Upper lobe of left lung (tissue), 4 donors: ENCODE data around the gene HPSE2.

Source experiments
- POLR2A ChIP-seq, 4 donors: fragments of 450-650 bp; IDR thresholded peaks; one replicate each; pipeline ENCODE4 v1.5.1; 2016 to 2017; ENCODE audit warnings: antibody characterized with exemption in 4 of 4, mild to moderate bottlenecking in 2 of 4
- TF ChIP-seq, protein P1 (sequence below), 6 experiments: fragments of 450-650 bp in 4 of 6; fragments of 200-600 bp in 2 of 6; sonication (generic) in 2 of 6; IDR thresholded peaks; one replicate each; pipeline ENCODE4 v1.5.1; 2016 to 2019; ENCODE audit warnings: antibody characterized with exemption in 6 of 6

DNA sequence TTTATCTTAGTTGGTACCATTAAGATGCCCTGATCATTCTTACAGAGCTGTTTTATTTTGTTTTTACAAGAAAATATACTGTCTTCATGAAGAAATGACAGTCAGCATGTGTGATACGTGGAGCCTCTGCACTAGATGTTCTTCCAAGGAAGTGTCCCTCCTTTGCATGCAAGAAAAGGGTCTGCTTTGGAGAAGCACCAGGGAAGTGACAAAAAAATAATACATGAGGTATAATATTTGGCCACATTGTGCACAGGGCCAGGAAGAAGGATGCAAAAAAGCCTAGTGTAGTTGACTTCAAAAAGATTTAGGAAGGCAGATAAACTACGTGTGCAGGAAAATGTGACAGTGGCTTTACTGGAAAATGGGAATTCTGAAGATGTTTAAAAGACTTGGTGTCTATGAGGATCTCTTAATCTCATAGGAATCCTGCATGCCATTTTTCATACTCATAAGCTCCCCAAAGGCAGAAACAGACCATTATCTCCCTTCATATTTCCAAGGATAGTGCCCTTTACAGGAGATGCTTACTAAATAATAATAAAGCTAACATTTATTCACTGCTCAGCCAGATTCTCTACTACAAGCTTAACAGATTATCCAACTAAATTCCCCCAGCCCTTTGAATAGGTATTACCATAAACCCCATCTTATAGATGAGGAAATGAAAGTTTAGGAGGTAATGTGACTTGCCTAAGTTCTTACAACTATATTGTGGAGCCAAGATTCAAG is 284.2 kb downstream of the HPSE2 start:
- TF ChIP-seq, protein P1, sequence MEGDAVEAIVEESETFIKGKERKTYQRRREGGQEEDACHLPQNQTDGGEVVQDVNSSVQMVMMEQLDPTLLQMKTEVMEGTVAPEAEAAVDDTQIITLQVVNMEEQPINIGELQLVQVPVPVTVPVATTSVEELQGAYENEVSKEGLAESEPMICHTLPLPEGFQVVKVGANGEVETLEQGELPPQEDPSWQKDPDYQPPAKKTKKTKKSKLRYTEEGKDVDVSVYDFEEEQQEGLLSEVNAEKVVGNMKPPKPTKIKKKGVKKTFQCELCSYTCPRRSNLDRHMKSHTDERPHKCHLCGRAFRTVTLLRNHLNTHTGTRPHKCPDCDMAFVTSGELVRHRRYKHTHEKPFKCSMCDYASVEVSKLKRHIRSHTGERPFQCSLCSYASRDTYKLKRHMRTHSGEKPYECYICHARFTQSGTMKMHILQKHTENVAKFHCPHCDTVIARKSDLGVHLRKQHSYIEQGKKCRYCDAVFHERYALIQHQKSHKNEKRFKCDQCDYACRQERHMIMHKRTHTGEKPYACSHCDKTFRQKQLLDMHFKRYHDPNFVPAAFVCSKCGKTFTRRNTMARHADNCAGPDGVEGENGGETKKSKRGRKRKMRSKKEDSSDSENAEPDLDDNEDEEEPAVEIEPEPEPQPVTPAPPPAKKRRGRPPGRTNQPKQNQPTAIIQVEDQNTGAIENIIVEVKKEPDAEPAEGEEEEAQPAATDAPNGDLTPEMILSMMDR (IDR thresholded peaks at IDR 0.05) = no peak
- no peak for TF ChIP-seq POLR2A (IDR thresholded peaks at IDR 0.05)
